ENCODE measurements around the gene FGA.
"Not testable (repeated sequence)": the region's sequence is repeated elsewhere in the genome, so short reads cannot be mapped to it uniquely, and the experiment has no call there.

FGA gene

GRCh38 chr4:154606728-154607723, 16.5 kb upstream of the FGA start:
- no peak for DNase-seq

- DNase-seq: no peak
These were observed 14.2 kb upstream of the FGA start for GRCh38 chr4:154604696-154605200.

DNA sequence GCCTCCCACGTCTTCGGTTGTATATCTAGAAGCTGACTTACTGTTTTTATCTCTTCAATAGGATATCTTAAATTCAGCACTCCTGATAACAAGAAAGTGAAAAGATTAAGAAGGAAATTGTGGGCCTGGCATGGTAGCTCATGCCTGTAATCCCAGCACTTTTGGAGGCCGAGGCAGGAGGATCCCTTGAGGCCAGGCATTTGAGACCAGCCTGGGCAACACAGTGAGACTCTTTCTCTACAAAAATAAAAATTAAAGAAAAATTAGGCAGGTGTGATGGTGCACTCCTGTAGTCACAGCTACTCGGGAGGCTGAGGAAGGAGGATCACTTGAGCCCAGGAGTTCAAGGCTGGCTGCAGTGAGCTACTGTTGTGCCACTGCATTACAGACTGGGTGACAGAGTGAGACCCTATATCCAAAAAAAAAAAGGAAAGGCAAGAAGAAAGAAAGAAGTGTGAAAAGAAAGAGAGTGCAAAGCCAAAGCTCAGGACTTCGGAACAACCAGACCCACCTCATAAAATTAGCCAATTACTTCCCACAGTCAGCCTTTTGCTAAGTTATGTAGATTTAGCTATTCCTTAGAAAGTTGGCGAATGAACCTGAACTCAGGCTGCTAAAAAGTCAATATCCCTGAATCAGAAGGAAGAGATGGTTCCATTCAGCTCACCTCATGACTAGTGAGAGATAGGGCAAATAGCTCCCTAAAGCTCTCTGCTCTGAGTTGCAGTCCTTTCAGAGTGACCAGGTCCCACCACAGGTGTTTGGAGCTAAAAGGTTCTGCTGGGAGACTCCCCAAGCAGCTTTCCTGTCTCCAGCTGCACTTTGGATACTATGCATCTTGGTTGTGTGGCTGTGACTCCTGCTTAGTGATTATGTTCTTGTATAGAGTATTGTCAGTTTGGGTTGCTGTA, 12.7 kb upstream of the FGA start:
- DNase-seq: no peak

DNA sequence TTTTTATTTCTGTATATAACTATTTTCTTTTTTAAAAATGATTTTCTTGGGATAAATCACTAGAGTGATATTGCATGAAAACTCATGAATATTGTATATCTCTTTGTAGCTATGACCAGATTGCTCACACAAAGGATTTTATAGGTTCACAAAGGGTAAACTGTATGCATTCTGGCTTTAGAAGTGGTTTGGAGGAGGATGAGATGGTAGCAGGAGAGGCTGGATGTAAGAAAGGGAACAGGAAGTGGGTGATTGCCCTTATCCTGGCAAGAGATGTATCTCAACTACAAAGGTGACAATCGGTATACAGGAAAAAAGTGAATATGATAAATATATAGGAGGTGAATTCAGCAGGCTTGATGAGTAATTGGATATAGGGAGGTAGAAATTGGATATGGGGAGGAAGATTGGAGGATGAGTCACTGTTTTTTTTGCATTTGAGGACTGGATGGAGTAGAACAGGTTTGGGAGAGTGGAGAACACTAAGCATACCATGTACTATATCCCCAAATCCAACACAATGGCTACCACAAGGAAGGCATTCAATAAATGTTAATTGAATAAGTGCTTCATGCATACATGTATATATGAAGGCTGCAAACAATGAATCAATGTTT, 12.0 kb upstream of the FGA start:
- DNase-seq: no peak

GRCh38 chr4:154597798-154598774, 7.5 kb upstream of the FGA start:
- DNase-seq: no peak

DNA sequence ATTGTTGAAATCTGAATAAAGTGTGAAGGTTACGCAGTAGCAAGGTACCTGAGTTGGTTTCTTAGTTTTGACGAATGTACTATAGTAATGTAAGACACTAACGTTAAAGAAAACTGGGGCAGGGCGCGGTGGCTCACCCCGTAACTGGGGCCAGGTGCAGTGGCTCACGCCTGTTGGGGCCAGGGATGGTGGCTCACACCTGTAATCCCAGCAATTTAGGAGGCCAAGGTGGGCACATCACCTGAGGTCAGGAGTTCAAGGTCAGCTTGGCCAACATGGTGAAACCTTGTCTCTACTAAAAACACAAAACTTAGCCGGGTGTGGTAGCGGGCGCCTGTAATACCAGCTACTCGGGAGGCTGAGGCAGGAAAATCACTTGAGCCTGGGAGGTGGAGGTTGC, 6.7 kb upstream of the FGA start:
- not testable (repeated sequence) for DNase-seq

GRCh38 chr4:154595807-154596206, 5.3 kb upstream of the FGA start:
- no peak for DNase-seq

- not testable (repeated sequence) for DNase-seq
These were observed 3.8 kb upstream of the FGA start for GRCh38 chr4:154594343-154594742.

DNA sequence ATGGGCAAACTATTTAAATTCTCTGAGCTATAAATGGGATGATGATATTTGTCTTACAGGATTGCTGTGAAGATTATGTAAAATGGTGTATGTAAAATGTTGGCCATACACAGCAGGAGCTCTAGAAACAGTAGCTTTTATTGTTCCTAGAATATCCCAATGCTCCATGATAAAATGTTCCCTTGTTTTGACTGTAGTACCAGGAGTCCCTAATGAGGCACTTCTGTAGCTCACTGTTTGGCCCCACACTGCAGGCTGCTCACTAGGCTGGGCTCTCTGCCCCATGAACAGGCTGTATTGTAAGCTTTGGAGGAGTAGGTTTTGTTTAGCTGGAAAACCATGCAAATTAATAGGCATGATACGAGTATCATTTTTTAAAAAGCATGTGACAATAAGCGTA, 3.3 kb upstream of the FGA start:
- no peak for DNase-seq

DNA sequence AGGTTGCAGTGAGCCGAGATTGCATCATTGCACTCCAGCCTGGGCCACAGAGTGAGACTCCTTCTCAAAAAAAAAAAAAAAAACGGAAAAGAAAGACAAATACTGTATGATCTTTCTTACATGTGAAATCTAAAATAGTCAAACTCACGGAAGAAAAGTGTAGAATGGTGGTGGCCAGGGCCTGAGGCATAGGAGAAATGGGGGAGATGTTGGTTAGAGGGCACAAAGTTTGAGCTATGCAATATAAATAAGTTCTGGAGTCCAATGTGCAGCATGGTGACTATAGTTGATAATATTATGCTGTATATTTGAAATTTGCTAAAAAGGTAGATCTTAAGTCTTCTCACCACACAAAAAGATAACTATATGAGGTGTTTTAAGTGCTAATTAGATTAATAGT, 1.3 kb upstream of the FGA start:
- DNase-seq: no peak

- DNase-seq: no peak
These were observed 995 bp downstream of the FGA start for GRCh38 chr4:154589296-154590197.

- no peak for DNase-seq
These were observed 2.3 kb downstream of the FGA start for GRCh38 chr4:154588198-154588597.

DNA sequence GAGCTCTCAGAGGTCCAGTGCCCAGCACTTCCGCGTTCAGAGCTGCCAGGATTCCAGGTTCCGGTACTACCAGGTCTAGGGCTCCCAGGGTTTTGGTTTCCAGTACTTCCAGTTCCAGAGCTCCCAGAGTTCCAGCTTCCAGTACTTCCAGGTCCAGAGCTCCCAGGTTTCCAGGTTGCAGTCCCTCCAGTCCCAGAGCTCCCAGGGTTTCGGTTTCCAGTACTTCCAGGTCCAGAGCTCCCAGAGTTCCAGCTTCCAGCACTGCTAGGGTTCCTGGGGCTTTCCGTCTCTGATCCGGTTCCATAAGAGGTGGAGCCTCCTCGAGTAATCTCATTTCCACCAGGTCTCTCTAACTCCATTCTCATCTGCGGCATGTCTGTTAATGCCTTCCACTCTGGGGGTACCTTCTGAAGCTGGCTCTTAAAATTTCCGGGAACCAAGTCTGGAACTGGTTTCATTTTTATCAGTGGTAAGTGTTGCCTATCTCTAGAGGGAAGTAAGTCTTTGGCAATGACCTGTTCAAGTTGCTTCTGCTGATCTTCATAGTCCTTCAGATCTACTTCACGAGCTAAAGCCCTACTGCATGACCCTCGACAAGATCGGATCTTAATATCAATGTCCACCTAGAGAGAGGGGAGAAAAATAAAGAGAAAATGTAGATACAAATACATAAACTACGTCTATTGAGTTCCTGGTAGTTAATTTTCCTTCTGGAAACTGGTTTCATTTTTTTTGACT, 4.1 kb downstream of the FGA start:
- DNase-seq: no peak

- no peak for DNase-seq
These were observed 5.0 kb downstream of the FGA start for GRCh38 chr4:154585369-154586018.

DNA sequence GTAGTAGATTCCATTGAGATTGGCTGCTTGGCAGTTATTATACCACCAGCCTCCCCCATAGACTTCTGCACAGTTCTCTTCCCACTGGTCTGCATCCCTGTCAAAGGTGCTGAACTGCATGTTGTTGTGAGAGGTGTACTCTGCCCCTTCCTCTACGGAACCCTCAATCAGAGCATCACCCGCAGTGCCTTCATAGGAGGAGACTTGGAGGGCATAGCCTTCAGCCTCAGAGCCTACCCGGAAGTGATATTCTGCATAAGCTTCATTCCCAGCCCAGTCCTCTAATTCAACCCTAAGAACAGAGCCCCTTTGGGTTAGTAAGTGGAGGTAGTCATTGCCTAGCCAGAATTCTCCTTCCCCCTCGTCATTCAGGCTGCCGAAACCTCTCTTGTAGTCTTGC, 6.3 kb downstream of the FGA start:
- no peak for DNase-seq

DNA sequence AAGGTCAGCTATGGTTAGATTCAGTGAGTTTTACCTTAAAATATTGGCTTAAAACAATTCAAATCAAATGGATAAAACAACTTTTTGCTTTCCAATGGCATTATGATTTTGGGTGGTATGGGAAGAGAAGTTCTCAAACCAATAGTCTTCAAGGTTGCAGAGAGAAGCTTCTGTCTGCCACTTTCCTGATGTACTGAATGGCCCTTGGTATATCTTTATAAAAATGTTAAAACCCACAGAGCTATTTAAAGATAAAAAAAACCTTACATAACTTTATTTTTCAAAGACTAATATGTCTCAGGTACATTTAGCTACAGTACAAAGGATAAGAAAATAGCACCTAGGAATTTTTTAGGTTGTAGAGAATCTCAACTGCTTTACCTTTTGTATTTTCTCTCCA, 6.9 kb downstream of the FGA start:
- DNase-seq: no peak

- no peak for DNase-seq
These were observed 7.3 kb downstream of the FGA start for GRCh38 chr4:154583230-154583629.

GRCh38 chr4:154582723-154583122, 7.8 kb downstream of the FGA start:
- no peak for DNase-seq

DNA sequence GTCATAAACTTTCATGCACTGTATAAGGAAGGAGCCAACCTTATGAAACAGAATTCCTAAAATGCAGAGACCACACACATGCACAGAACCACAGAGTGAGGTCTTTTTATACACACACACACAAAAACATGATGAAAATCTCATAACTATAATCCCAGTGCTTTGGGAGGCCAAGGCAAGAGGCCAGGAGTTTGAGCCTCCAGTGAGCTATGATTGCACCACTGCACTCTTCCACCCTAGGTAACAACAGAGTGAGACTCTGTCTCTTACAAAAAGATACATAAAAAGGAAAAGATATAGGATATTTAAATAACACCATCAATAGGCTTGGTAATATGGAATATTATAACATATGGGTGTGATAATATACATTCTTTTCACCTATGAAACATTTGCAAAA, 10.6 kb downstream of the FGA start:
- DNase-seq: no peak
